Ammon's horn (tissue), 1 donor: ENCODE data around the gene FARP1.

Experiments
- DNase-seq: peaks from one replicate; pipeline ENCODE4 v3.0.0-alpha.2; 2016; ENCODE audit warnings: low spot score

The FARP1 gene, protein sequence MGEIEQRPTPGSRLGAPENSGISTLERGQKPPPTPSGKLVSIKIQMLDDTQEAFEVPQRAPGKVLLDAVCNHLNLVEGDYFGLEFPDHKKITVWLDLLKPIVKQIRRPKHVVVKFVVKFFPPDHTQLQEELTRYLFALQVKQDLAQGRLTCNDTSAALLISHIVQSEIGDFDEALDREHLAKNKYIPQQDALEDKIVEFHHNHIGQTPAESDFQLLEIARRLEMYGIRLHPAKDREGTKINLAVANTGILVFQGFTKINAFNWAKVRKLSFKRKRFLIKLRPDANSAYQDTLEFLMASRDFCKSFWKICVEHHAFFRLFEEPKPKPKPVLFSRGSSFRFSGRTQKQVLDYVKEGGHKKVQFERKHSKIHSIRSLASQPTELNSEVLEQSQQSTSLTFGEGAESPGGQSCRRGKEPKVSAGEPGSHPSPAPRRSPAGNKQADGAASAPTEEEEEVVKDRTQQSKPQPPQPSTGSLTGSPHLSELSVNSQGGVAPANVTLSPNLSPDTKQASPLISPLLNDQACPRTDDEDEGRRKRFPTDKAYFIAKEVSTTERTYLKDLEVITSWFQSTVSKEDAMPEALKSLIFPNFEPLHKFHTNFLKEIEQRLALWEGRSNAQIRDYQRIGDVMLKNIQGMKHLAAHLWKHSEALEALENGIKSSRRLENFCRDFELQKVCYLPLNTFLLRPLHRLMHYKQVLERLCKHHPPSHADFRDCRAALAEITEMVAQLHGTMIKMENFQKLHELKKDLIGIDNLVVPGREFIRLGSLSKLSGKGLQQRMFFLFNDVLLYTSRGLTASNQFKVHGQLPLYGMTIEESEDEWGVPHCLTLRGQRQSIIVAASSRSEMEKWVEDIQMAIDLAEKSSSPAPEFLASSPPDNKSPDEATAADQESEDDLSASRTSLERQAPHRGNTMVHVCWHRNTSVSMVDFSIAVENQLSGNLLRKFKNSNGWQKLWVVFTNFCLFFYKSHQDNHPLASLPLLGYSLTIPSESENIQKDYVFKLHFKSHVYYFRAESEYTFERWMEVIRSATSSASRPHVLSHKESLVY

DNA sequence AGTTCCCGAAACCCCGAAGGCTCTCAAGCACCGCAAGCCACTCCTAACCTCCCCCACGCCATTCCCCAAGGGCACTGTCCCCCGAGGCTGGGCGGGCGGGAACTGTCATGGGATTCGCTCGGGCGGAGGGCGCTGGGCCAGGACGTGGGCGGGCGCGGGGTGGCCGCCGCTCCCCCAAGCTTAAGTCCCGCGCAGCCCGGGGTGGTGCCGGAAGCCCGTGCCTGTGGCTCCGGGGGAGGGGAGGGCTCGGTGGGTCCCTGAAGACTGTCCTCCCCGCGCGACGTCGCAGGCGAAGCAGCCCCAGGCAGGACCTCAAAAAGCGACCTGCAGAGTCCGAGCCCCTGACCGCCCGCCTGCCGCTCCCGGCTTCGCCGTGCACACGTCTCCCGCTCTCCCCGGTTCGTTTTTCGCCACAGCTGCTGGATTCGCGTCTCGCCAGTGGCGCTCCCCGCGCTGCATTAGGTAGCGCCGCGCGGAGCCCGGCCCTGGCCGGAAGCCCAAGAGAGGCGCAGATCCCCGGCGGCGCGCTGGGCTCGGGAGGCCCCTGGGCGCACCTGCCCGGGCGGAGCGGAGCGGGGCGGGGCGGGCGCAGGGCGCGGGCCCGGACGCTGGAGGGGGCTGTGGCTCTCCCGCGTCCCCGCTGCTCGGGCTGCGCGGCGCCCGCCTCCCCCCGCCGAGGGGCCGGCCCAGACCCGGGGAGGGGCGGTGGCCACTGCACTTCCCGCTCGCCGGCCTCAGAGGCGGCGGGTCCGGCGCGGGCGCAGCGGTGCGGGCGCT lies at the start of gene FARP1:
Gene FARP1, plus strand, starts transcription at position 715 of the 777 bp plus-strand sequence. CDS start 70,149 bp downstream, outside the sequence.
- DNase-seq, result peak; percentile 47

DNA sequence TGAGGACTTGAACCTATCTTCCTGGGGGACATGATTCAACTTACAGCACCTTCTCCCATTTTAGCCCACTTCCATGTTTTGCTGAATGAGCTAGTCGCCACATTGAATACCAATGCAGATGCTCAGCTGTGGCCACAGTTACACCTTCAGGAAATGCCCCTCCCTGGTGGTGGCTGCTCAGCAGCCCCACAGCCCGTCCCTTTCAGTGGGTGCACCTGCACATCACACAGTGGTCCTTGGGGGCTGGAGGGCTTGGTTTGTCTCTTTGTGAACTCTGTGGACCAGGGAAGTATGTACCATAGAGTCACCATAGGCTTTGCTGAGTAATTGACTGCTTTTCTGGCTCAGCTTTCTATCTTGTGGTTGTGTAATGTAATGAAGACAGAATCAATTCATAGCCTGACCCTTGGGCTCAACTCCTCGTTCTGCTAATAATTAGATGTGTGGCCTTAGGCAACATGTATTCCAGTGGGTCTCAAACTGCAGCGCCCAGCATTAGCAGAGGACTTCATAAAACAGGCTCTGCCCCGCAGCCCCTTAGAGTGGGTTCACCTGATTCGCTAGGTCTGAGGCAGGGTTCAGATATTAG lies 48.1 kb upstream of the FARP1 start:
- no peak for DNase-seq

DNA sequence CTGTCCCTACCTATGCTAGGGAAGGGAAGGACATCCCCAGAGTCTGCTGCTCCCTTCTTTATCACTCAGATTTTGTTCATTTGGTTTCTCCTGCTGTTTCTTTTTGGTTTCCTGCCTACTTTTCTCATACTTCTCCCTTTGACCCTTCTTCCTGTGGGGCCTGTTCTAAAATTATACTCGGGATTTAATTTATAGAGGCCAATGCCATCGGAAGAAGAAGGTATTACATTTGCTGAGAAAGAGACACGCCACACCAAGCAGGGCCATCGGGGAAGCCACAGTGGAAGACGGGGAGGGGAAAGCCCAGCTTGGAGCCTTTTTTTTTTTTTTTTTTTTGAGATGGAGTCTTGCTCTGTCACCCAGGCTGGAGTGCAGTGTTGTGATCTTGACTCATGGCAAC lies 46.8 kb upstream of the FARP1 start:
- DNase-seq, result no peak

DNA sequence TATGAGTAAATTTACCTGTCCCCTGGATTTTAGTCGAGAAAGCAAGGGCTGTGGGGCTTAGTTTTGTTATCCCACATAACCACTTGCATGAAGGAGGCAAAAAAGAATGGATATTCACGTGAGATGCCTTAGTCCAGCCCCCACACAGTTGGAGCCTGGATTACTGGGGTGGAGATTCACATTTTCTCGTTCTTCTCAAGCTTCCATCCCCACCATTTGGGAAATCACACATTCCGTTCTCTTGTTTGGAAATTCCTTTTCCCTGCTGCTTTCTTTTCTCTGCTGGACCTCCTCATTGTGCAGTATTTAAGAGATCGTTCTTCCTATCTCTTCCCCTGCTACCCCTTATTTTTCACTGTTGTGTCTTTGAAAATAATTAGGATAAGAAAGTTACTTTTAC lies 45.1 kb upstream of the FARP1 start:
- DNase-seq, result no peak

DNA sequence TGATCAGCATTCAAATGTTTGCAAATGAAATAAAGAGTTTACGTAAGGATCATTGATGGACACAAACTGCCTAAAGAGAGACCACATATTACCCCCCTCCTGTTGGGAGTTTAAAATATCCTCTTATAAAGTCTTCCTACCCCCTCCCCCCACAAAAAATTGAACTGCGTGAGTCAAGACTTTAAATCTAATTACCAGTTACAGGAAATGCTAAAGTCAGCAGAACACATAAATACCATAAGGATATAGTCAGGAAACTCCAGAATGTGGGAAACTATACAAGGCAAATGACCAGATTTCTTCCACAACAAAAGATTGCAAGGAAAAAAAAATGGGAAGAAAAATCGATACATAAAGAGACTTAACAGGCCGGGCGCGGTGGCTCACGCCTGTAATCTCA lies 44.4 kb upstream of the FARP1 start:
- DNase-seq, result no peak

DNA sequence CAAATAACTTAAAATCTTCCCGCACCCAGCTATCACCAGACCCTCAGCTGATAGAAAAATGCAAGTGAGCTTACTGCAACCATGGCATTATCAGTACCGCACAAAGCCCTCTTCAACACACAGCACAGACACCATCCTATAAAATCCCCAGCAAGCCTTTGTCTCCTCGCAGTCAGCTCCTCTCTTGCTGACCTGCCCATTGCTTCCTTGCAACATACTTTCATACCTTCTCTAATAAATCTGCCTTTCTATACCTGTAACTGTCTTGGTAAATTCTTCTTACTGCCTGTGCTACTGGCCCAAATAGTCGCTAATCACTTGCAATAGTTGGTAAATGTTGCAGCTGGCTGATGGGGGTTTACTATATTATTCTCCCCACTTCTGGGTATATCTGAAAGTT lies 43.3 kb upstream of the FARP1 start:
- DNase-seq, result no peak

DNA sequence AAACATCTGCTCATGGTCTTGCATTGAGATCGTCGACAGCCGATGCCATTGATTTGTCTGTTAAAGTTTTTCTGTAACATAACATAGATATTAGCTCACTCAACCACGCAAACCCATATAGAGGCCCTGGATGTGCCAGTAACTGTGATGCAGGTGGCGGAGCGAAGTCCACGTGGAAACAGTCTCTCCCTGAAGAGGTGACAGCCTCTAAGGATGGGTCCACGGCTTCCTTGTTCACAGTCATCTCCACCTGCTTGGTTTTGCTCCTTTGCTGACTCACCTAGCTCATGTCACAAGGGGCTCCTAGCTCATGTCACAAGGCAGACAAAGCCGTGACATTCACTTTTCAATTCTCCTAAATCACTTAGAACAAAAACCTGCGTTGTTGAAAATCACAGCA lies 42.4 kb upstream of the FARP1 start:
- DNase-seq, result no peak

DNA sequence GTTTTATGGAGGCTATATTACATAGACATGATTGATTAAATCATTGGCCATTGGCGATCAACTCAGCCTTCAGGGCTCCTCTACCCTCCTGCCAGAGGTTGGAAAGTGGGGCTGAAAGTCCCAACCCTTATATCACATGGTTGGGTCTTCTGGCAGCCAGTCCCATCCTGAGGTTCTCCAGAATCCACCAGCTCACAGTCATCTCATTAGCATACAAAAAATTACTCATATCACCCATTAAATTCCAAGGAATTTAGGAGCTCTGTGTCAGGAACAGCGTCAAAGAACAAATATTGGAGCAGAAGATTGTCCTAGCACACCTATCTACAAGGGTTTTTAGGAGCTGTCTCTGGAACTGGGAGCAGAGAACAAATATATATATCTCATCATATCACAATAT lies 39.4 kb upstream of the FARP1 start:
- no peak for DNase-seq

DNA sequence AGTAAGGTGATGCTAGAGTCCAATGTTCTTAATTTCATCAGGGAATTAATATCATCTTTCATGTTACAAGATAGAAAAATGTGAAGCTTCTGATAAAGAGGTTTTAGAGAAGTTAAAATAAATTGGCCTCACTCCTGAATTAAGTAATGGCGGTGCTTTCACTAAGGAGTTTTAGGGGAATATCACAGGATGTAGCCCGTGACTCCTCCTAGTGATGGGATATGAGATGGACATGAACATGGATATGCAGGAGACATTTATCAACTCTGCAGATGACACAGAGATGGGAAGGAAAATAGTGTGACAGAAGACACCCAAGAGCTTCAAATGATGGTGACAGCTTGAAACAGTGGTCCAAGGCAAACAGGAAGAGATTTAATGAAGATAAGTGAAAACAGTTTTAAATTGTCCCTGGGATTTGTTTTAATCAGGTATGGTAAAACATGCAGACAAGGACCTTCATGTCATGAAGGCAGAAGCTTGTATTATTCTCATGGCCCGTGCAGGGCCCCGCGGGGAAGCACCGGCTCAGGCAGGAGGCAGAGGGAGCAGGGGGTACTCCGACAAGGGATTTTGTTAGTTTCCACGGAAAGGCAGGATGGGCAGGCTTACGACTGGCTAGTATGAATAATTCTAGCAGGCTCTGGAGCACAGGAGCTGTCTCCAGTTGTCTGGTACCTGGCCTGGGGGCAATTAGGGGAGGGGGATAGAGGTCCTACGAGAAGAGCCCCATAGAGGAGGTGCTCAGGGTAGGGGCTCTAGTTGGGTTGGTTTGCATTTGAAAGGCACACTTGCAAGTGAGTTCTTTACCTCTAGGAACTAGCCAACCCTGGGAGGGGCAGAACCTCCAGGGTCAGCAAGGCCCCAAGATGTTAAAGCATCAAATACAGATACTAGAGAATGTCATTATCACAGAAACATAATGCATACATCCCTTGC lies 38.7 kb upstream of the FARP1 start:
- no peak for DNase-seq

DNA sequence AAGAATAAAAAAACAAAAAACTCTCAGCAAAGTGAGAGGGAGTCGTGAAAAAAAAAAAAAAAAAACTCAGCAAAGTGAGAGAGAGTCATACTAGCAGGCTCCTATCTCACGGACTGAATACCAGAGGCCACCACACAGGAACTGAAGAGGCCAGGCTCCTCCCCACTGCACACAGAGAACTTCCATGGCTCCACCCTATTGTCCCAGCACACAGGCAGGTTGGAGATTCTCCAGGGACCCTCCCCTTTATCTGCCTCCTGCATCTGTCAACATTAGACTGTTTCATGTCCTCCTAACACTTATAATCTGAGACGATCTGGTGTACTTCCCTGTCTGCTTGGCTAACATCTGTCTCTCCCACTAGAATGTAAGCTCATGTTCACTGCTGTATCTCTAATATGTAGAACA lies 37.0 kb upstream of the FARP1 start:
- no peak for DNase-seq

DNA sequence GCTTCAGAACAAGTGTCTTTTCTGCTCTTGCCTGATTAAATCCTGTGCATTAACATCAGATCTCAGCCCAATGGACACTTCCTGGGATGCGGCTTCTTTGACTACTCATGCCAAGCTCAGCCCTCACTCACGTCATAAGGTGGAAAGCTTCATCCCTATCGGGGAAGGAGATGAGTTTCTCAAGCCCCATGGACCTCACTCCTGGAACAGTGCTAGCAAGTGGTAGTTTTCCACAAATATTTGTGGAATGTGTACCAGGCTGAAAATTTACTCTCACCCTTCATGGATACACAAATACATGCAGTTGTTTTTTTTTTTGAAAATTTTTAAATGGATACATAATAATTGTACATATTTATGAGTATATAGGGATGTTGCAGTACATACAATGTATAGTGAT lies 34.6 kb upstream of the FARP1 start:
- no peak for DNase-seq

DNA sequence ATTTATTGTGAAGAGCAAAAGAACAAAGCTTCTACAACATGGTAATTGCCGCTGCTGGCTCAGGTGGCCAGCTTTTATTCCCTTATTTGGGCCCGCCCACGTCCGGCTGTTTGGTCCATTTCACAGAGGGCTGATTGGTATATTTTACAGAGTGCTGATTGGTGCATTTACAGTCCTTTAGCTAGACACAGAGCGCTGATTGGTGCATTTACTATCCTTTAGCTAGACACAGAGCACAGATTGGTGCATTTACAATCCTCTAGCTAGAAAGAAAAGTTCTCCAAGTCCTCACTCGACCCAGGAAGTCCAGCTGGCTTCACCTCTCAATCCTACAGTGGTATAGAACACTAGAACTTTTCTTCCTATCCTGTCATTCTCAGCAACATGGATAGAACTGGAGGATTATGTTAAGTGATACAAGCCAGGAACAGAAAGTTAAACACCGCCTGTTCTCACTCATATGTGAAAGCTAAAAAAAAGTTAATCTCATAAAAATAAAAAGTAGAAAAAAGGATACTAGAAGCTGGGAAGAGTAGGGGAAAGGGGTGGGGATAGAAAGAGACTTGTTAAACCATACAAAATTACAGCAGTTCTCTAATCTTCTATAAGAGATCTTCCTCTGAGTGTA lies 33.6 kb upstream of the FARP1 start:
- DNase-seq, result no peak

DNA sequence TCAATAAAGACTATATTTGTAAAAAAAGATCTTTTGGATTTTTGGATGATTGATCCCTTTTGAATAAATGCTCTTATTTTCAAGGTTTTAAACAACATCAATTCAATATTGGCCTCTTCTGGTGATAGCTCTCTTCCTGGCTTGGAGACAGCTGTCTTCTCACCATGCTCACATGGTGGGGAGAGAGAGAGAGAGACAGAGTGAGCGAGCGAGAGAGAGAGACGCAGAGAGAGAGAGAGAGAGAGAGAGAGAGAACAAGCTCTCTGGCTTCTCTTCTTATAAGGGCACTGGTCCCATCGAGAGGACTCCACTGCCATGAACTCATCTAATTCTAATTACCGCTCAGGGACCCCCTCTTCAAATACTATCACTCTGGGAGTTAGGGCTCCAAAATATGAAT lies 32.1 kb upstream of the FARP1 start:
- DNase-seq, result no peak

DNA sequence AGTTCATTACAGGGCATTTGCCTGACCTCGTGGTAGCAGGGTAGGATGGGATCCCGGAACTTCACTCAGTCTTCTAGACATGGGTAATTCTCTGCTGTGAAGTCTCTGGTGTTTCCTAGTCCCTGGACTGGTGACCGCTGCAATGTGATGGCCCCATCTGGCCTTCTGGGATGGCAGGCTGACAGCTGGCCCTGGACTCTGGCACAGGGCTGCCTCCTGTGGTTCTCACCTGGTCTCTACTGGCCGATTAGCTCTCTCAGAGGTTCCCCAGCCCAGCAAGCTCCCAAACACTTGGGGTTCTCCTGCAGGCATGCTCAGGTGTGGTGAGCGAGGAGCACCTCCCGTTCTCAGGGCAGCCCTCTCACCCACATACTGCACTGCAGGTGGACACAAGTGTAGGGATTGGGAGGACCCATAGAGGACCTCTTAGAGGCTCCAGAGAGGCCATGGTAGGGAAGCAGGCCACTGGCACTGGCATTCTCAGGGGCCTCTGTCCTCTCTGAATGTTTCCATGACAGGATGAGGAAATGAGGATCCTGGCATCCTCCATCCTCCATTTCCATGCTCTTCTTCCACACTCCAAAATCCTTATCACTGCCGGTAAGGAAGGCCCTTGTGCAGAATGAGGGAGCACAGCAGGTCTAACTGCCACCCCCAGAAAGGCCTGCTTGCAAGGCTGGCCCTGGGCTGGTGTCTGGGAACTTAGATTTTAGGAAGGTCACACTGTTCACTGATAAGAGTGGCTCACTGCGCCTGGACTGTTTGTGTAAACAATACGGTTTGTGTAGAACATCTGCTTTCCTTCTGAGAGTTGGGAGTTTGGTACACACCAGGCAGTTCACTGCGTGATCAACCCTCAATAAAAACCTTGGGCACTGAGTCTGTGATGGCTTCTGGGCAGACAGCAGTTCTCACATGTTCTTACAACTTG lies 31.5 kb upstream of the FARP1 start:
- no peak for DNase-seq

DNA sequence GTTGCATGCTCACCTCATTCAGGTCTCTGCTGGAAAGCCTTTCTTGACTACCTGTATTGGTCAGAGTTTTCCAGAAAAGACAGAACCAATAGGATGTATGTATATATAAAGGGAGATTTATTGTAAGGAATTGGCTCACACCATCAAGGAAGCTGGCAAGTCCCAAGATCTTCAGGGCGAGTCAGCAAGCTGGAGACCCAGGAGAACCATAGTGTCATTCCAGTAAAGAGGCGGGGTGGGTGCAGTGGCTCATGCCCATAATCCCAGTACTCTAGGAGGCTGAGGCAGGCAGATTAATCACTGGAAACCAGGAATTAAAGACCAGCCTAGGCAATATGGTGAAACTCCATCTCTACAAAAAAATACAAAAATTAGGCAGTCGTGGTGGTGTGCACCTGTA lies 30.4 kb upstream of the FARP1 start:
- no peak for DNase-seq

DNA sequence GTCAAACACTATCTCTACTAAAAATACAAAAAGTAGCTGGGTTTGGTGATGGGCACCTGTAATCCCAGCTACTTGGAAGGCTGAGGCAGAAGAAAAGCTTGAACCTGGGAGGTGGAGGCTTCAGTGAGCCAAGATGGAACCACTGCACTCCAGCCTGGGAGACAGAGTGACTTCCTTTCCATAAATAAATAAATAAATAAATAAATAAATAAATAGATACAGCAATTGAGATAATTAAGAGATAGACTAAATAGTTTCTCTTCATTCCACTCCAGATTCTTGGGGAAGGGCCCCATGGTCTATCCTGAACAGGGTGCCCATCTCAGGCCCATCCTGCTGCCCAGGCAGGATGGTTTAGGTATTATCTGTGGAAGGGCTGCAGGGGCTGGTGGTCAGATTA lies 24.0 kb upstream of the FARP1 start:
- DNase-seq, result no peak

DNA sequence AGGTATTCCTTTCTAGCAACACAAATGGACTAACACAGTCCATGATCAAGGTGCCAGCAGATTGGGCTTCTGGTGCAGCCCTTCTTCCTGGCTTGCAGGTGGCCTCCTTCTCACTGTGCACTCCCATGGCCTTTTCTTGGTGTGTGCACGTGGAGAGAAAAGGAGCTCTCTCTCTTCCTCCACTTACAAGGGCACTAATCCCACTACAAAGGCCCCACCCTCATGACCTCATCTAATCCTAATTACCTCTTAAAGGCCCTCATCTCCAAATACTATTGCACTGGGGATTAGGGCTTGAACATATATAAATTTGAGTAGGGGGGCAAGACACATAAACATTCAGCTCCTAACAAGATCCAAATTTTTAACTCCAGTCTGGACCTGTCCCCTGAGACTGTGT lies 19.7 kb upstream of the FARP1 start:
- DNase-seq, result no peak

DNA sequence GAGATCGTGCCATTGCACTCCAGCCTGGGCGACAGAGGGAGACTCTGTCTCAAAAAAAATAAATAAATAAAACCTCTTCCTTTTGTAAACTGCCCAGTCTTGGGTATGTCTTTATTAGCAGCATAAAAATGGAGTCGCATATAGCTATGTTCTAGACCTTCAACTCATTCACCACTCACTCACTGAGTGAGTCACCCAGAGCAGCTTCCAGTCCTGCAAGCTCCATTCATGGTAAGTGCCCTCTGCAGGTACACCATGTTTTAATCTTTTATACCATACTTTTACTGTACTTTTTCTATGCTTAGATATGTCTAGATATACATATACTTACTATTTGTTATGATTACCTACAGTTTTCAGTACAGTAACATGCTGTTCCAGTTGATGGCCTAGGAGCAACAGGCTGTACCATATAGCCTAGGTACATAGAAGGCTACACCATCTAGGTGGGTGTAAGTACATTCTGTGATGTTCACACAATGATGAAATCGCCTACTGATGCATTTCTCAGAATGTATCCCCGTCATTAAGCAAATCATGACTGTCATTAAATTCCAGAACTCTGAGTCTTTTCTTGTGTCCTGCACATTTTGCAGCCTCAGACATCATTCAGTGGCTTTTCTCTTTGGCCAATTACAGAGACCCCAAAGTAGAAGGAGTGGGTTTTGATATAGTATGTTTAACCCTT lies 13.7 kb upstream of the FARP1 start:
- DNase-seq, result no peak
